Measurements from ENCODE around the gene SCIN. TPM values are rescaled to one million over a fixed set of nuclear protein-coding genes. Genes with fewer than 3 reads are reported as not detected.
A peak's percentile ranks its signal among the peaks of the same experiment; 100 is the strongest.
"Not testable (repeated sequence)": the region's sequence is repeated elsewhere in the genome, so short reads cannot be mapped to it uniquely, and the experiment has no call there.

Gene SCIN
- total RNA-seq, 1 experiment from 2014 or later: 28.3 TPM

- peak overlapping the region; percentile 86 for H3K27ac Mint-ChIP-seq (ENCODE audit: unreplicated experiment)
- peak overlapping the region; percentile 78 for H3K4me3 Mint-ChIP-seq (ENCODE audit: low read depth, unreplicated experiment)
- no peak for DNase-seq
- no peaks in the 10 kb centered on the region for H3K27me3 Mint-ChIP-seq (ENCODE audit: unreplicated experiment)
- no TSS peak for BruUV-seq (replicated peaks)
- peaks cover 53% of the 10 kb centered on the region for H3K36me3 Mint-ChIP-seq (ENCODE audit: insufficient read depth, unreplicated experiment)
- intact Hi-C loops (cut with micrococcal nuclease; ENCODE audit: unreplicated experiment): loop anchor here (5.0 kb wide), 3 partner anchors 167 to 353 kb away; no protein-coding TSS in a partner anchor
- CTCF ChIA-PET: interaction anchor here (1.3 to 1.8 kb wide), 2 partner anchors 428 to 549 kb away, joined by 3 to 8 read pairs; no protein-coding TSS in a partner anchor
- H3K9me3 Mint-ChIP-seq (ENCODE audit: low read depth, unreplicated experiment): no peaks in the 10 kb centered on the region
- TF ChIP-seq, protein P1, sequence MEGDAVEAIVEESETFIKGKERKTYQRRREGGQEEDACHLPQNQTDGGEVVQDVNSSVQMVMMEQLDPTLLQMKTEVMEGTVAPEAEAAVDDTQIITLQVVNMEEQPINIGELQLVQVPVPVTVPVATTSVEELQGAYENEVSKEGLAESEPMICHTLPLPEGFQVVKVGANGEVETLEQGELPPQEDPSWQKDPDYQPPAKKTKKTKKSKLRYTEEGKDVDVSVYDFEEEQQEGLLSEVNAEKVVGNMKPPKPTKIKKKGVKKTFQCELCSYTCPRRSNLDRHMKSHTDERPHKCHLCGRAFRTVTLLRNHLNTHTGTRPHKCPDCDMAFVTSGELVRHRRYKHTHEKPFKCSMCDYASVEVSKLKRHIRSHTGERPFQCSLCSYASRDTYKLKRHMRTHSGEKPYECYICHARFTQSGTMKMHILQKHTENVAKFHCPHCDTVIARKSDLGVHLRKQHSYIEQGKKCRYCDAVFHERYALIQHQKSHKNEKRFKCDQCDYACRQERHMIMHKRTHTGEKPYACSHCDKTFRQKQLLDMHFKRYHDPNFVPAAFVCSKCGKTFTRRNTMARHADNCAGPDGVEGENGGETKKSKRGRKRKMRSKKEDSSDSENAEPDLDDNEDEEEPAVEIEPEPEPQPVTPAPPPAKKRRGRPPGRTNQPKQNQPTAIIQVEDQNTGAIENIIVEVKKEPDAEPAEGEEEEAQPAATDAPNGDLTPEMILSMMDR (IDR thresholded peaks at IDR 0.05; ENCODE audit: unreplicated experiment): no peak
- peaks cover 64% of the 10 kb centered on the region for H3K4me1 Mint-ChIP-seq (ENCODE audit: low read depth, unreplicated experiment)
Observed at GRCh38 chr7:12689451-12689850, 118.9 kb downstream of the SCIN start.

GRCh38 chr7:12690041-12690878 lies 119.7 kb downstream of the SCIN start:
- no peak for DNase-seq
- intact Hi-C loops (cut with micrococcal nuclease; ENCODE audit: unreplicated experiment): no loop called here
- no TSS peak for BruUV-seq (replicated peaks)
- TF ChIP-seq, protein P1 (IDR thresholded peaks at IDR 0.05; ENCODE audit: unreplicated experiment): no peak
- H3K4me3 Mint-ChIP-seq (ENCODE audit: low read depth, unreplicated experiment): peak overlapping the region; percentile 78
- H3K27me3 Mint-ChIP-seq (ENCODE audit: unreplicated experiment): no peaks in the 10 kb centered on the region
- CTCF ChIA-PET: interaction anchor here (0.6 to 1.8 kb wide), 6 partner anchors 9 to 548 kb away, joined by 3 to 8 read pairs (median 4); no protein-coding TSS in a partner anchor
- no peaks in the 10 kb centered on the region for H3K9me3 Mint-ChIP-seq (ENCODE audit: low read depth, unreplicated experiment)
- peak overlapping the region; percentile 86 for H3K27ac Mint-ChIP-seq (ENCODE audit: unreplicated experiment)
- peaks cover 53% of the 10 kb centered on the region for H3K36me3 Mint-ChIP-seq (ENCODE audit: insufficient read depth, unreplicated experiment)
- H3K4me1 Mint-ChIP-seq (ENCODE audit: low read depth, unreplicated experiment): peaks cover 72% of the 10 kb centered on the region

- peaks cover 45% of the 10 kb centered on the region for H3K36me3 Mint-ChIP-seq (ENCODE audit: insufficient read depth, unreplicated experiment)
- CTCF ChIA-PET; DNase-seq; H3K9me3 Mint-ChIP-seq (ENCODE audit: low read depth, unreplicated experiment); BruUV-seq (replicated peaks); intact Hi-C loops (cut with micrococcal nuclease; ENCODE audit: unreplicated experiment); H3K4me3 Mint-ChIP-seq (ENCODE audit: low read depth, unreplicated experiment); H3K27me3 Mint-ChIP-seq (ENCODE audit: unreplicated experiment): not testable (repeated sequence)
- H3K27ac Mint-ChIP-seq (ENCODE audit: unreplicated experiment): peak overlapping the region; percentile 39
- H3K4me1 Mint-ChIP-seq (ENCODE audit: low read depth, unreplicated experiment): peaks cover 74% of the 10 kb centered on the region
Observed at GRCh38 chr7:12691388-12691787, 120.9 kb downstream of the SCIN start.

- peaks cover 80% of the 10 kb centered on the region for H3K4me1 Mint-ChIP-seq (ENCODE audit: low read depth, unreplicated experiment)
- no peaks in the 10 kb centered on the region for H3K27me3 Mint-ChIP-seq (ENCODE audit: unreplicated experiment)
- intact Hi-C loops (cut with micrococcal nuclease; ENCODE audit: unreplicated experiment): no loop called here
- H3K9me3 Mint-ChIP-seq (ENCODE audit: low read depth, unreplicated experiment): no peaks in the 10 kb centered on the region
- DNase-seq: no peak
- BruUV-seq (replicated peaks): no TSS peak
- TF ChIP-seq, protein P1 (IDR thresholded peaks at IDR 0.05; ENCODE audit: unreplicated experiment): no peak
- H3K36me3 Mint-ChIP-seq (ENCODE audit: insufficient read depth, unreplicated experiment): peaks cover 40% of the 10 kb centered on the region
- CTCF ChIA-PET: no interaction called here
- H3K4me3 Mint-ChIP-seq (ENCODE audit: low read depth, unreplicated experiment): no peak overlapping the region
- peak overlapping the region; percentile 39 for H3K27ac Mint-ChIP-seq (ENCODE audit: unreplicated experiment)
Observed at GRCh38 chr7:12692035-12692434, 121.5 kb downstream of the SCIN start.

Data from Calu3 (cell line).